HG02588 (cell line): ENCODE results near the gene DIP2C.
A peak's percentile ranks its signal among the peaks of the same experiment; 100 is the strongest.
"Not testable (repeated sequence)": the region's sequence is repeated elsewhere in the genome, so short reads cannot be mapped to it uniquely, and the experiment has no call there.

Experiments used
- ATAC-seq: cut with Tn5 transposase; IDR thresholded peaks from one replicate; pipeline ENCODE4 v1.9.1; 2021; ENCODE audit warnings: mild to moderate bottlenecking, moderate library complexity; ENCODE audit not compliant: unreplicated experiment

The DIP2C gene

DNA sequence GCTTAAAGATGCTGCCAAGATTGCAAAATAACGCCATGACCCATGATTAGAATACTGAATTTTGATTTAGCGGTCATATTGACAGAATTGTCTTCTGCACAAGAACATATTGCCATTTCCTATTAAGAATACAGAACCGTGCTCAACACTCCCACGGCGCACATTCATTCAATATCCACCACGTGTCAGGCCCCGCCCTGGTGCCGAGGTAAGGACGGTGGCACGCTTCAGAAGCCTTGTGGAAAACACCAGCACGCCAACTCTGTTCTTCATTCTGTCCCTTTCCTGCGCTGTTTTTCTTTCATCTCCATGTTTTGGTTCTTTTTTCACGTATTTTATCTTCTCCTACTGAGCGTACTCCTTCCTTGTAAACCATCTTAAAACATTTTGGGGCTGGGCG, 364.9 kb downstream of the DIP2C start:
- no peak for ATAC-seq

DNA sequence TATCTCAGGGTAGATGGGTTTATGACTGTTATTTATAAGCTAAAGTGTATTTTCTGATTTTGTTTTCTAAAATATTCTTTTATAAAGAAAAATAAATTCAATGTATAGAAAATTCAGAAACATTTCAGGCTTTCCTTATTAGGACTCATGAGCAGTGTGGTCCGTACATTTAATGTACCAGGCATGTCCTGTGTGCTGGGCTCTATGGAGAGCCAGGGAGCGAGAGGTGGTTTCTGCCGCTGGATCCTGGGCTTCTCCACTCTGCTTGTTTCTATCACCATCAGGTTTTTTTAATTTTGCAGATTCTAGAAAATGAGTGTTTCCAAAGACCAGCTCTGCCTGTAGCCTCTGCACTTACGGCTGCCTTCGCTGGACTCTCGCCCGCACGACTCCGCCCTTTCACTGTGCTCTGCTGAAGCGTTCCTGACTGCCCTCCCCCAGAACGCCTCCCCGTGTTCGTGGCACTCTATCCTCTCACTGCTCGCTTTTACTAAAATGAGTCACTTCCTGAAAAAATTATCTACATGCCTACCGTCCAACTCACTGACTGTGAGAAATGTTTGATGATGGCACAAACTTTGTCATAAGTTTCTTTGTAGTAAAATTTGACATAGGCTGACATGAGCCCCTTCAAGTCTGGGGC, 365.7 kb downstream of the DIP2C start:
- ATAC-seq: peak; percentile 72

GRCh38 chr10:323046-323445, 366.4 kb downstream of the DIP2C start:
- ATAC-seq: not testable (repeated sequence)

DNA sequence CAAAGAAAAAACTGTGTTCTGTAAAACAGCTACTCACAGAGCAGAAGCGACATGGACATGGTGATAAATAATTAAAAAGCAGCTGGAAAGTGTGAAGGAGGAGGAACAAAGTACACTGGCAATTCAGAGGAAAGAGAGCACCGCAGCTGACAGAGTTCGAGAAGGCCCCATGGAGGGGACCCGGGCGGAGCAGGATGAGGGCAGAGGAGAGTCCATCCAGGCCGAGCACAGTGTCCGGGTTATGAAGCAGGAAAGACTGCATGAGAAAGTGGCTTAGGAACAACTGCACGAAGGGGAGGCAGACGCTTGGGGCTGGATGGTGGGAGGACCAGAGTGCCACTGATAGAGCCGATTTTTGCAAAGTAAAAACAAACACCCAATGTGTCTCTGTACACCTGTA, 368.7 kb downstream of the DIP2C start:
- no peak for ATAC-seq

DNA sequence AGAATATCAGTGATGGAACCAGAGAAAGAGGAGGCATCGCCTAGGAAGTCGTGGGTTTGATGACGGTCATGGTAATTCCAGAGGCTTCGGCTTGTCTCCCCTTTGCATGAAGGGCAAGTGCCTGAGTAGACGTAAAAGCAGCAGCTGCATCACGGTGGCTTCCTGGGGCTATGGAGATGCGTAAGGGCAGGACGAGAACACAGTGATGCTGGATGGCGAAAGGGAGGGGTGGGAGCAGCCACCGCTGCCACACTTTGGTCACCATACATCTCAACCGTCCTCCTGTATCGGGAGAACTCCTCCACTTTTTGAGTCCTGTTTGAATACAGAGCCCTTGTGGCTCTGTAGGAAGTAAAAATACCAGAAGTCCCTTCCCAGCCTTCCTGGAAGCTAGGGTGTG, 371.5 kb downstream of the DIP2C start:
- no peak for ATAC-seq

DNA sequence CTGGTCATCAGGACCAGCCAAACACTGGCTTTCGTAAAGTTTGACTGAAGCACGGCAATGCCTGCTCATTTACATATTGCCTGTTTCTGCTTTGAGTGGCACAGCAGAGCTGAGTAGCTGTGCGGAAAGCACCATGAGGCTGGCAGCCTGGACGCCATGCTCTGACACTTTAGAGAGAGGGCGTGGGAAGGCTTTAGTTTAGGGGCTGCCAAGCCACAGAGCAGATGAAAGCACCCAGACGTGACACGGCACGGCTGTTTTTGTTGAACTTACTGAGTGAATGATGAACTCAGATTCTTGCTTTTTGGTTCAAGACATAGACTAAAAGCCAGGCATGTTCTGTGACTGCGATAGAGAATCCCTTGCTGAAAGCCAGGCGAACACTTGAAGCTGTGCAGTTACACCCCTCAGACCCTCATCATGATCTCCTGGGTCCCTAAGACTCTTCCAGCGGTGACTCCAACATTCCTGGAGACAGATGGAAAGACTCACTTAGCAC, 372.1 kb downstream of the DIP2C start:
- peak; percentile 99 for ATAC-seq

GRCh38 chr10:316390-316789, 373.1 kb downstream of the DIP2C start:
- no peak for ATAC-seq

DNA sequence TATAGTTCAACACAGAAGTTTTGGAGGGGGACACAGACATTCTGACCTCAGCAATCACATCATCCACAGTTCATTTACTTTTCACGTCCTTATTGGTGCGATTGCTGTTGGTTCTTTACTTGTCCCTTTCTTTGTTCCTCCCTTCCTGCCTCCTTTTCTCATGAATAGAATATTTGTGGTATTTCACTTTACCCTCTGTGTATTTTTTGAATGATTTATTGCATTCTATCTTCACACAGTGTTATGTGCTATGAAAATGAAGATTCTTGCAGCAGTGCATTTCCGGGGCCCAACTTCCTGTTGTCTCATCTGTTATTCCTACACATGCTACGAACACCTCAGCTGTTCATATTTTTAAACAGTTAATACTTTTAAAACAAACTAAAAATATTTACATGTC, 374.6 kb downstream of the DIP2C start:
- no peak for ATAC-seq

DNA sequence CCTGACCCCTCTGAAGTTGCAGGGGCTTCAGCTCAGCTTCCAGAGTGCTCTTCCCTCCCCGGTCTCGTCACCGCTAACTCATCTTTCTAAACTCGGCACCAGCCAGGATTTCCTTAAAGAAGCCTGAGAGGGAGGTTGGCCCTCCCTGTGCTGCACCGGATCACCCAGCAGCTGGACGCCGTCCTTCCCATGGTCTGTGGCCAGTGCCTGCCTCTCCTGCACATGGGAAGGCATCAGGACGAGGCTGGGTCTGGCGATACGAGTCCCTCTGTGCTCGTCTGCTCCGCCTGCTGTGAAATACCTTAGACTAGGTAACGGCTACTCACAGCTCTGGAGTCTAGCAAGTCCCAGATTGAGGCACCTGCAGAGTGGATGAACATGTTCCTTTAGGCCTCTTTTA, 375.1 kb downstream of the DIP2C start:
- no peak for ATAC-seq

DNA sequence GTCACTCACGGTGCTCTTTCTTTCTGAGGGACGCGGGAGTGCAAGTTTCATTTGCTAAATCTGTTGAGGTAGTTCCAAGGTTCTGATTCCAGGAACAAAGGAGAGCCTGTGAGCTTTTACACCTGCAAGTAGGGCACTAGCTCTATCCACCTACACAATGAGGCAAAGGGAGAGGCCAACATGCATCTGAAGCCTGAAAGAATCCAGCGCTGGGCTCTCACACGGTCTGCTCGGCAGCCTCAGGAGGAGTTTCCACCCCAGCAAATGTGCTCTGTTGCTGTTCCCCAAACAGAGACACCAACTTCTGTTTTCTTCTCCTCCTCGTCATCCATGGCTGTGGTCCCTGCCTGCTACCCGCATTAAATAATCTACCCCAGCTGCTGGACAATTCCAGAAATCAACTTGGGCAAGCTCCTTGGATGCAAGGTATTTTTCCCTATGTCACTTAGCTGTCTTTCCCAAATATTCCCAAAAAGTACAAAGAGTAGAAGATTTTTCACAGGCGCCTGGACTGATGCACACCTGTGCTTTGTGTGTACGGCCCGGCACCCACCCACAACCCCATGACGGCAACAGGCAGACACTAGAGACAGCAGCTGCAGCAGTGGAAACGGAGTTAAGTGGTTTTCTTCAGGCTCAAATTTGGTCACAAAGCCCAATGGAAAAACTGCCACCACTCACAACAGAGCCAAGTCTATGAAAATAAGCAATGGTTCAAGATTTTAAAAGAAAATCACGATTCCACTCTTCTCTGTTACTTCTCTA, 377.4 kb downstream of the DIP2C start:
- ATAC-seq: no peak

- ATAC-seq: no peak
Observed at GRCh38 chr10:310976-311639, 378.4 kb downstream of the DIP2C start.

GRCh38 chr10:310371-310770, 379.1 kb downstream of the DIP2C start:
- no peak for ATAC-seq

- ATAC-seq: no peak
Observed at GRCh38 chr10:308572-309085, 380.8 kb downstream of the DIP2C start.

- ATAC-seq: no peak
Observed at GRCh38 chr10:308101-308500, 381.4 kb downstream of the DIP2C start.

DNA sequence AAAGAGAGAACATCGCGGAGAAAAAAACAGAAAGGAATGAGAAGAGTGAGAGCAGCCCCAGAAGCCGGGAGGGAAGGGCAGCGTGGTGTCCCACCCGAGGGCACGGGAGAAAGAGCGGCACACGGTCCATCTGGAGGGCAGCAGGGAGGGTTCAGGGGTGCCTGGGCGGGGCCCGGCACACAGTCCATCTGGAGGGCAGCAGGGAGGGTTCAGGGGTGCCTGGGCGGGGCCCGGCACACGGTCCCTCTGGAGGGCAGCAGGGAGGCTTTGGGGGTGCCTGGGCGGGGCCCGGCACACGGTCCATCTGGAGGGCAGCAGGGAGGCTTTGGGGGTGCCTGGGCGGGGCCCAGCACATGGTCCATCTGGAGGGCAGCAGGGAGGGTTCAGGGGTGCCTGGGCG, 381.8 kb downstream of the DIP2C start:
- no peak for ATAC-seq

- no peak for ATAC-seq
Observed at GRCh38 chr10:306675-307185, 382.7 kb downstream of the DIP2C start.

GRCh38 chr10:306007-306674, 383.3 kb downstream of the DIP2C start:
- ATAC-seq: no peak

DNA sequence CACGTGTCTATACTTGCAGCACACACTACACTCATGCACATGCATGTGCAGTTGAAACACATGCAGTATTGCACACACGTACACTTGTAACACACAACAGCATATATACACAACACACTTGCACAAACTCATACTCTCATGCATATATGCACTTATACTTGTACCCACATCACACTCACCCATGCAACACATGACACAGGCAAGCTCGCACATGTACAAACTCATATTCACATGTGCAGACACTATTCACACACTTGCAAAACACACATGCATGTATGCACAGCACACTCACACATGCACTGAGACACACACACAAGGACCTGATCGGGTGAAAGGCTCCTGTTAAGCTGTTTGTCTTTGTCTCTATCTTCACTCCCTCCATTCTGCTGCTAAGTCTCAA, 384.4 kb downstream of the DIP2C start:
- no peak for ATAC-seq

DNA sequence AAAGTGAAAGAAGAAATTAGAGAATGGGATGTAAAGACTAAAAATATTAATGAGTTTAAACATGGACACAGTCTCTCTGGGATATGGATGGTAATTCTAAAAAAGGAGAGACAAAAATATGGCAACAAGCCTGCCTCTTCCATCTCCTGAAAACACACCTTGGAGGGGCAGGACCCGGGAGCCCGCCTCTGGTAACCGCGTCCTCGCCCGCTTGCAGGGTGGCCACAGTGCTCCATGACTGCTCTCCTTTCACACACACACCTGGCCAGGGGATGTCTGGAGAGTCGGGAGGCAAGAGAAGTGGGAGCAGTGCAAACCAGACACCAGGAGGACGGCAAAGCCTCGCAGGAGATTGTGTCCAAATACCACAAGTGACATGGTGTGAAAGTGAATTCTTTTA, 387.9 kb downstream of the DIP2C start:
- ATAC-seq: no peak

DNA sequence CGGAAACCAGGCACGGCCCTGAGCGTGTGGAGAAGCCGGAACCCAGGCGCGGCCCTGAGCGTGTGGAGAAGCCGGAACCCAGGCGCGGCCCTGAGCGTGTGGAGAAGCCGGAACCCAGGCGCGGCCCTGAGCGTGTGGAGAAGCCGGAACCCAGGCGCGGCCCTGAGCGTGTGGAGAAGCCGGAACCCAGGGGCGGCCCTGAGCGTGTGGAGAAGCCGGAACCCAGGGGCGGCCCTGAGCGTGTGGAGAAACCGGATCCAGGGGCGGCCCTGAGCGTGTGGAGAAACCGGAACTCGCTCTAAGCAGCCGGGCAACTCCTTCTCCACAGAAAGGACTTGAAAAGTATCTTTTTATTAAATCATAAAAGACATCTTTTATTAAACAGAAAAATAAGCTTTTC, 388.9 kb downstream of the DIP2C start:
- not testable (repeated sequence) for ATAC-seq

DNA sequence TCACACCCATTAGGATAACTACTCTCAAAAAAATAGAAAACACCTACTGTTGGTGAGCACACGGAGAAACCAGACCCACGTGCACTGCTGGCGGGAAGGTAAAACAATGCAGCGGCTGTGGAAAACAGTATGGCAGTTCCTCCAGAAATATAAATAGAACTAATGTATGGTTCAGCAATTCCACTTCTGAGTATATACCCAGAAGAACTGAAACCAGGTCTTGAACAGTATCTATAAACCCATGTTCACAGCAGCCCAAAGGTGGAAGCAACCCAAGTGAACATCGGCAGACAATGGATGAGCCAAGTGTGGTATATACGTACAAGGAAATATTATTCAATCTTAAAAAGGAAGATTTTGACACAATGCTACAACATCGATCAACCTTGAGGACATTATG, 389.5 kb downstream of the DIP2C start:
- no peak for ATAC-seq
